NCI-H748 (cell line): Measurements from ENCODE around the gene GINS2.

Experiments
- DNase-seq: peaks from one replicate; lab custom pipeline; 2025; ENCODE audit not compliant: unreplicated experiment; lab: John Stamatoyannopoulos, UW

Gene GINS2

GRCh38 chr16:85643631-85644030, 45.1 kb downstream of the GINS2 start:
- DNase-seq = no peak

GRCh38 chr16:85642762-85643358, 45.9 kb downstream of the GINS2 start:
- peak; percentile 70 for DNase-seq

- no peak for DNase-seq
Observed at GRCh38 chr16:85641776-85642176, 47.0 kb downstream of the GINS2 start.

DNA sequence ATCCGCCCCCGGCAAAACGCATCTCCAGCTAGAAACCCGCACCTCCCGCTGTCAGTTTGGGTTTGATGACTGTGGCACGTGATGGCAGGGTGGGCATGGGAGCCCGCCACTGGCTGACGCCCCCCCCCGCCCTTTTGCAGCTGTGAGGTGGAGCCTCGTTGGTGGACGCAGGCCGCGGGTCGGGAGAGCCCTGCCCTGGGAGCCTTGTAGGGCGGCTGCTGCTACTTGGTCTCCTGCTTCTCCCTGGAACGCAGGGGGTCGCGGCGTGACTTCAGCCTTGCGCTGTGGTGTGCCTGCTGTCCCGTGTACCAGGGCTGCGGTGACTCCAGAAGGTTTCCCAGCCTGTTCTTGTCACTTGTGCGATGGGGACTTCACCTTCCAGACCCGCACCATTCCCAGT, 47.4 kb downstream of the GINS2 start:
- DNase-seq = no peak

DNA sequence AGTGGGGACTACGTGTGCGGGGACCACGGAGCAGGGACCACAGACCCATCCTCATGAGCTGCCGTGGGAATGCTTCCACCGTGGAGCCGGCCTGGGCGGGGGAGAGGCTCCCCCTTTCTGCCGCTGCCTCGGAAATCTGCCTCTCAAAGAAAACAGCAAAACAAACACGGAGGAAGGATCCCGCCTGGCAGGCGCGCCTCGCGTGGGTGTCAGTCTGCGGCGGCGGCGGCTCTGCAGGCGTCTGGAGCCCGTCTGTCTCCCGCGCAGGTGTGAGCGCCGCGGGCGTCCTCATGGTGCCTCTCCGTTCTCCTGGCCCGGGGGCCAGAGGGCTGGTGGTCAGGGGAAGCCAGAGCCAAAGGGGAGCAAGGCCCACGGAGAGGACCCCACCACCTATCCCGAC, 48.2 kb downstream of the GINS2 start:
- DNase-seq = no peak

- no peak for DNase-seq
Observed at GRCh38 chr16:85640254-85640558, 48.5 kb downstream of the GINS2 start.

- DNase-seq = no peak
Observed at GRCh38 chr16:85639529-85640253, 49.1 kb downstream of the GINS2 start.

DNA sequence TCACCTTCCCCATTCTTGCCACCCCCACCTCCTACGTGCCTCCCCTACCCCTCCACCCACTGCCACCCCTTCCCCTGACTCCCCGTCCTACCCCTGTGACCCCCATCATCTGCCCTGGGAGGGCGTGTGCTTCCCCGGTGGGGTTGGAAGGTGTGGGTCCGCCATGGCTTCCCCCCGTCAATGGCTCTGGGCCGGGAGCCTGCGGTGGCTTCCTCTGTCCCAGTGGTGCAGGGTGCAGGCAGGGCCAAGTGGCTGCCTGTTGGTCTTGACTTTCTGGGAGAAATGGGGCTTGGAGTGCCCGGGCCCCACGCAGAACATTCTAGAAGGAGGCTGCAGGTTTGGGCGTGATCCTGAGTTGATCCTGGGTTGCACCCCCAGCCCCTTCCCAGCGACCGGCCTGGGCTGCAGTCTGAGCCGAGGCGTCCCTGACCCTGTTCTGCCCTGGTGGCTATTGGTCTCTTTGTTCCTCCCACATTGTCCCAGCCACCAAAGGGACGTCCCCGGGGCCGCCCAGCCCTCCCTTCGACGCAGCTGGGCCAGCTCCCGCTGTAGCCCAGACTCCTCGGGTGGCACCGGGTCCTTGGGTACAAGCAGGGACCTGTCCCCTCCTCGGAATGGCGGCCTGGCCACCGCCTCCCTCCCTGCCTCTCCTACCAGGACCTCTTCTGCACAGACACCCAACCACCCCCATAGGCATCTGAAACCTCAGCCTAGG, 49.9 kb downstream of the GINS2 start:
- no peak for DNase-seq

DNA sequence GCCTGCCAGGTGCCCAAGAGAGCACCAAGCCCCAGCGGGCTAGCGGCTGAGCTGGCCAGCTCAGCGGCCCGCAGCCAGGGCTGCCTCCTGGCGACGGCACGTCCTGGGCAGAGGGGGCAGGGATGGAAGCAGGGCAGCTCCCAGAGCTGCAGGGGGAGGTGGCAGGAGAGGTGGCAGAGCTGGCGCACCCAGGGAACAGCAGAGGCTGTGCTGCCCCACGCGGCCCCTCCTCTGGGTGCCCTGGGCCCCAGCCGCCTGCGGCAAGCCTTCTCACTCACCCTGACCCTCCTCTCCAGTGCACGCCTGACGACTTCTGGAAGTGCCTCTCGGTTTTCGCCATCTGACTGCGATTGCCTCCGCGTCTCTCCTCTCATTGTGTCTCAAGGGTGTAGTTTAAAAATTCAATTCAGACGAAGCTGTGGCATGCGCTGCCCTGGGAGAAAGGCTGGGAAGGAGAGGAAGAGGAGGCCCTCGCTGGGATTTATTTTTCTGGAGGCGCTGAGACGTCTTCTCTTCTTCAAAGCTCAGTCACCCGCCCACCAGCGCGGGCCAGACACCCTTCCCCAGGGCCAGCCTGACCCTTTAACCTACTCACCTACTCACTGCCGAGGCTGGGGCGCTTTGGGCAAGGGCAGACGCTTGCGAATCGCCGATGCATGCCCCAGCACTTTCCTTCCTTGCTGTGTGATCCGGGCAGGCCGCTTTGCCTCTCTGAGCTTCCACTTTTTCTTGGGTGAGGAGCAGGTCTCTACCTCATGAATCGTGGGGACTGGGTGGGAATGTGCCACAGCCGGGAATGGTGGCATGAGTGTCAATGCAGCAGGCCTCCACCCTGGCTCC, 50.7 kb downstream of the GINS2 start:
- DNase-seq = peak; percentile 43

- peak; percentile 30 for DNase-seq
Observed at GRCh38 chr16:85637061-85637807, 51.5 kb downstream of the GINS2 start.

DNA sequence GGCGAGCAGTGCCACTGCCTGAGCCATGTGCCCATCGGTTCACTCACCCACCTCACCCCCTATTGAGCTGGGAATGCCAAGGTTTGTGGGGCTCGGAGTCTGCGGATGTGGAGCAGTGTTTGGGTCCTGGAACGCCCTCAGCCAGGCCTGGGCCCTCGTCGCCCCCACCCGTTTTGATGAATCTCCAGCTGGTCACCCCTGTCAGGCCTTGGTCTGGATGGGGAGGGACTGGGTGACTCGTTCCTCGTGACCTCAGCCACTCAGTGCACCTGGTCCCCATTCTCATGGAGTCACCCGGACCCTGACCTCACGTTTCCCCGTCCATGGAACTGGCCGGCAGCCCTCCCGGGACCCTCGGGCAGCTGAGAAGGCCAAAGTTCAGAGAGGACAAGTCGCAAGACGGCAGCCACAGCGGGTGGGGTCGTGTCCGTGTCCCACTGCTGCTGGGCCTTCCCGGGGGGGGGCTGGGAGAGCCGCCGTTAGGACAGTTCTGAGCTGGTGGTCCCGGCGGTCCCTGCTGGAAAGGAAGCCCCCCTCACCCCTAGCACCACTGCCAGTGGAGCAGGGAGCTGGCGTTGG, 52.4 kb downstream of the GINS2 start:
- no peak for DNase-seq

DNA sequence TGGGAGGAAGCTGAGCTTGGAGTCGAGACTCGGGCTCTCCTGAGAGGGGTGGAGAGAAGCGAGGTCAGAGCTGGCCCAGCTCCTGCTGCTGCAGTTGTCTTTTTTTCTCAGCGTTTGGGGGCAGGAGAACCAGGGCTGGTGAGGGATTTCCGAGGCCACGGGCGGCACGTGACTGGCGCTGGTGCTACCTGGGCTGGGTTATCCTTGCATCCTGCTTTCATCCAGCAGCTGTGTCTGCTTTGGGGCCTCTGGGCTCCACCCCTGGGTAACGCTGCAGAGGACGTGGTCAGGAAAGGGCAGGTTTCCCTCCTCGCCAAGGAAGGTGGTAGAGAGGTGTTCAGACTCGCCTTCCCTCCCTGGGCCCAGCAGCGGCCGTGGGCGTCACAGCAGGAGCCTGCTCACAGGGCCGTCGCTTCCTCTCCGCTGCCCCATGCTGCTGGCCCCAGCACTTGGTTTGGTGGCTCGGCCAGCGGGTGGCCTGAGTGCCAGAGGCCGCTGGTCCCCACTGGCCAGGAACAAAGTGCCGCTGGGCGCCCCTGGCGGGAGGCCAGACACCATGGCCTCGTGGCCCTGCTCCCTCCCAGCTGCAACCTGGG, 53.1 kb downstream of the GINS2 start:
- DNase-seq = no peak

DNA sequence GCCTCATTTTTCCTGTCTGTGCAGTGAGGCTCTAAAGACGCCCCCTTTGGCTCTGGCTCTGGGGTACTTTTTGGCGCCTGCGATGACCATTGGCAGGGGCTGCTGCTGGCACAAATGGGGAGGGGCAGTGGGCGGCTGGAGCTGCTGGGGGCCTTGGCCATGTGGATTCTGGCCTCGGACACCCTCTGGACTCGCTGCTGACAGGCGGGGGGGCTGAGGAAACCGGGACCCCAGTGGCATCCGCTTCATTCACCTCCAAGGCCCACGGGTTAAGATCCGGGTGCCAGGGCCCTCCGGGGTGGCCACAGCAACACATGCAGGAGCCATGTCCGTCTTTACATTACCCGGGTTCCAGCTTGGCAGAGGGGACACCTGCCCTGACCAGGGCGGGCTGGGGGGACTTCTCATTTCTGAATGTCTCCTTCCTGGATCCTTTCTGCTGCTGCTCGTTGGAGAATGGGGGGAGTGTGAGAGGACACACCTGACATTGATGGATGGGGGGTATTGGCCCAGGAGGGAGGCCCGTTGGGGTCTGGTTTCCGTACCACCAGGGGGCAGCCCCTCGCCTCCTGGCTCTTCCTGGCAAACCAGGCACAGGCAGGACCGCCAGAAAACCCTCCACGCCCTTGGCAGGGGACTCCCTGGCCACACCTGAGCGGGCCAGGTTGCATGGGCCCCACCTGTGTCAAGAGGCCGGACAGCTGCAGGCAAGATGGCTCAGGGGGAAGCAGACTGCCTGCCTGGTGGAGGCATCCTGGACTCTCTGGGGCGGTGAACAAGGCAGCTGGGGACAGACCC, 53.8 kb downstream of the GINS2 start:
- no peak for DNase-seq

DNA sequence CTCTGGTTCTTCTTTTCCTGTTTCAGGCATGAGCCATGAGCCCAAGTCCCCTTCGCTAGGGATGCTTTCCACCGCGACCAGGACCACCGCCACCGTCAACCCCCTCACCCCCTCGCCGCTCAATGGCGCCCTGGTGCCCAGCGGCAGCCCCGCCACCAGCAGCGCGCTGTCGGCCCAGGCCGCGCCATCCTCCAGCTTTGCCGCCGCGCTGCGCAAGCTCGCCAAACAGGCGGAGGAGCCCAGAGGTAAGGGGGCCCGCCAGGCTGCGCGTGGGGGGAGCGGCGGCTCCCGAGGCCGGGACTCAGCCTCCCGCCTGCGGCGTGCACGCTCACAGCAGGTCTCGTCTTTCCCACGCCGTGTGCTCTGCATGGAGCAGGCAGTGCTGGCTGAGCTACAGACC, 54.9 kb downstream of the GINS2 start:
- DNase-seq = no peak

DNA sequence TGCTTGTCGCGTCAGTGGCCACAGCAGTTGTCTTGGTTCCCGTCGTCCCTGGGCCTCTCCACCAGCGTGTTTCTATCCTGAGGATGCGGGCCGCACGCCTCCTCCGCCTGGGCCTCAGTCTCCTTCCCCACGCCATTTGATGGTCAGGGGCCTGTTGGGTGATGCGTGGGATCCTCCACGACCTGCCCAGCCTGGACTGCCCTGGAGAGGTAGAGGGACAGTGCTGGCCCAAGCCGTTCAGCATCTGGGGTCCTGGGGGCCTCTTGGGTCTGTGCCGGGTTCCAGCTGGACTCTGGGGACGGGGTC, 55.4 kb downstream of the GINS2 start:
- no peak for DNase-seq

- no peak for DNase-seq
Observed at GRCh38 chr16:85632709-85633437, 55.9 kb downstream of the GINS2 start.

DNA sequence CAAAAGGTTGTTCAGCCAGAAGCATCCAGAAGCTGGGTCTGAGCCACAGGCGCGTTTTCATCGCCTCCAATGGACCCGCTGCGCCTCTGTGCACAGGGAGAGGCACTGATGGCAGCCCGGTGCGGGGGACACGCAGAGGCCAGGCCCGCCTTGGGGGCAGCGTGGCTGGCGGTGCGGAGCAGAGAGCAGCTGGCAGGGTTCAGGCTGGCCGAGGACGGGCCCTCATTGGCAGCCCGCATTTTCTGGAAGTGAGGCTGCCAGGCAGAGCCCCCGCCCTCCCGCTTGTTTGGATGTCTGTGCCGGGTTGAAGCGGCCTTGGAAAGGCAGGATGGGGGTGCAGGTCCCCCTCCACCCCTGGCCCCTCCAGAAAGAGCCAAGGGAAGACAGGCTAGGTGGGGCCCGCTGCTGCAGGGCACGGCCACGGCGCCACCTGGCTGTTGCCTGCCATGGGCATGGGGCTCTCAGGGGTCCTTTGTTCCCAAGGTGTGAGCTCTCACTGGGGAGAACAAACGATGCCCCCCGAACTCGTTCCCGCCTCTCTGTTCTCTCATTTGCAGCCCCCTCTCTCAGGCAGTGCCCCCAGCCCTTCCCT, 56.9 kb downstream of the GINS2 start:
- no peak for DNase-seq

DNA sequence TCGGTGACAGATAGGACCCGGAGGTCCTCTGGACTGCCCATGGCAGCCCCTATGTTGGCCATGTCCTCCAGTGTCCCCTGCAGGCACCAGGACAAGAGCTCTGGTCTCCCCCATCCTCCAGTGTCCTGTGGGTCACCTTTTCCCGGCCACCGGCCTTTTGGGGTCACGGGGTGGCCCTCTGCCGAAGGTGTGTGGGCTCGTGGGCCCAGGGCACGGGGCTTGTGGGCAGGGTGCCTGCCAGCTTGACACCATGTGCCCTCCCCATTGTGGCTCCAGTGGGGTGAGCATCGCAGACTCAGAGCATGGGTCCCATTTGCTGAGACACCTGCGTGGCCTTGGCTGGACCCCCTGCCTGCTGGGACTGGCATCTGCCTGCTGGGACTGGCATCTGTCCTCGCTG, 57.5 kb downstream of the GINS2 start:
- DNase-seq = no peak

GRCh38 chr16:85629853-85630252, 58.9 kb downstream of the GINS2 start:
- DNase-seq = no peak
